ENCODE data around the gene TSPEAR.
"Not testable (repeated sequence)": the region's sequence is repeated elsewhere in the genome, so short reads cannot be mapped to it uniquely, and the experiment has no call there.

DNA sequence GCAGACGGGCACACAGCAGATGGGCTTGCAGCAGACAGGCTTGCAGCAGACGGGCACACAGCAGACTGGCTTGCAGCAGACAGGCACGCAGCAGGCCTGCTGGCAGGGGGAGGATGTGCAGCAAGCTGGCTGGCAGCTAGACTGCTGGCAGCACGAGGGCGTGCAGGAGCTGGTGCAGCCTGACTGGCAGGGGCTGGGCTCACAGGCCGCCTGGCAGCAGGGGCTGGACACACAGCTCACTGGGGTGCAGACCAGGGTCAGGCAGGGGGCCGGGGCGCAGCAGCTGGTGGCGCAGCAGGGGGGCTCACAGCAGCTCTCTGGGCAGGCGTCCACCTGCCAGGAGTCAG is 153.1 kb downstream of the TSPEAR start:
- not testable (repeated sequence) for TF ChIP-seq POLR2A (IDR thresholded peaks at IDR 0.05)
- TF ChIP-seq, protein P1, sequence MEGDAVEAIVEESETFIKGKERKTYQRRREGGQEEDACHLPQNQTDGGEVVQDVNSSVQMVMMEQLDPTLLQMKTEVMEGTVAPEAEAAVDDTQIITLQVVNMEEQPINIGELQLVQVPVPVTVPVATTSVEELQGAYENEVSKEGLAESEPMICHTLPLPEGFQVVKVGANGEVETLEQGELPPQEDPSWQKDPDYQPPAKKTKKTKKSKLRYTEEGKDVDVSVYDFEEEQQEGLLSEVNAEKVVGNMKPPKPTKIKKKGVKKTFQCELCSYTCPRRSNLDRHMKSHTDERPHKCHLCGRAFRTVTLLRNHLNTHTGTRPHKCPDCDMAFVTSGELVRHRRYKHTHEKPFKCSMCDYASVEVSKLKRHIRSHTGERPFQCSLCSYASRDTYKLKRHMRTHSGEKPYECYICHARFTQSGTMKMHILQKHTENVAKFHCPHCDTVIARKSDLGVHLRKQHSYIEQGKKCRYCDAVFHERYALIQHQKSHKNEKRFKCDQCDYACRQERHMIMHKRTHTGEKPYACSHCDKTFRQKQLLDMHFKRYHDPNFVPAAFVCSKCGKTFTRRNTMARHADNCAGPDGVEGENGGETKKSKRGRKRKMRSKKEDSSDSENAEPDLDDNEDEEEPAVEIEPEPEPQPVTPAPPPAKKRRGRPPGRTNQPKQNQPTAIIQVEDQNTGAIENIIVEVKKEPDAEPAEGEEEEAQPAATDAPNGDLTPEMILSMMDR (IDR thresholded peaks at IDR 0.05 in 8 of 11, conservative IDR thresholded peaks at IDR 0.05 in 3 of 11) = not testable (repeated sequence)

All from spleen (tissue), 7 donors.